ENCODE results near the gene MAPK12.

The MAPK12 gene

DNA sequence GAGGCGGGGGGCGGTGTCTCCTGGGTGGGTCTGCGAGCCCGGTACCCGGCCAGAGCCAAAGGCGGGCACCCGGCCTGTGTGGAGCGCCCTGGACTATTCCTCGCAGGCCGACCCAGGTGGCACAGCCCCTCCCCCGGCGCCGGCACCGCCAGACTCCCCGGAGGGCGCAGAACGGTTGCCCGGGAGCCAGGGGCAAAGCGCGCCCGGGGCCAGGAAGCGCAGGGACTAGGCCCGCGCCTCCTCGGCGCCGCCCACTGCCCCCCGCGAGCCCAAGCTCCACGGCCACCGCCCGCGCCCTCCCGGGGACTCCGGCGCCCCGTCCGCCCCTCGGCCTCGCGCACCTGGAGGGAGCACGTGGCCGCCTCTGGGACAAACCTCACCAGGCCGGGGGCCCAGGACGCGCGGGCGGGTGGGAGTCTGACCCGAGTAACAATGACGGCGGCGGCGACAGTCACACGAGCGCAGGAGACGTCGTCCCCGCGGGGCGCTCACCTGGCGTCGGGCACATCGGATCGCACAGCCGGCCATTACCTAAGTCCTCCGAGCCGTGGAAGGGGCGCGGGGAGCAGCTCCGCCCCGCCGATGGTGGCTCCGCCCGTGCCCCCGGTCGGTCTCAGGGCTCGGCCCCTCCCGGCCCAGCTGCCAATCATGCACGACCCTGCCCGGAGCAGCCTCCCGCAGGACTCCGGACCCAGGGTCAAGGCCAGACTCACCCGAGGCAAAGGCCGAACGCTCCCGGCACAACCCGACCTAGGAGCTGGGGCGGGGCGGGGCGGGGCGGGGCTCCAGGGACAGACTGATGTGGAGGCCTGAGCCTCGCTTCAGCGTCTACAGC lies 38.5 kb upstream of the MAPK12 start:
- TF ChIP-seq, protein P1, sequence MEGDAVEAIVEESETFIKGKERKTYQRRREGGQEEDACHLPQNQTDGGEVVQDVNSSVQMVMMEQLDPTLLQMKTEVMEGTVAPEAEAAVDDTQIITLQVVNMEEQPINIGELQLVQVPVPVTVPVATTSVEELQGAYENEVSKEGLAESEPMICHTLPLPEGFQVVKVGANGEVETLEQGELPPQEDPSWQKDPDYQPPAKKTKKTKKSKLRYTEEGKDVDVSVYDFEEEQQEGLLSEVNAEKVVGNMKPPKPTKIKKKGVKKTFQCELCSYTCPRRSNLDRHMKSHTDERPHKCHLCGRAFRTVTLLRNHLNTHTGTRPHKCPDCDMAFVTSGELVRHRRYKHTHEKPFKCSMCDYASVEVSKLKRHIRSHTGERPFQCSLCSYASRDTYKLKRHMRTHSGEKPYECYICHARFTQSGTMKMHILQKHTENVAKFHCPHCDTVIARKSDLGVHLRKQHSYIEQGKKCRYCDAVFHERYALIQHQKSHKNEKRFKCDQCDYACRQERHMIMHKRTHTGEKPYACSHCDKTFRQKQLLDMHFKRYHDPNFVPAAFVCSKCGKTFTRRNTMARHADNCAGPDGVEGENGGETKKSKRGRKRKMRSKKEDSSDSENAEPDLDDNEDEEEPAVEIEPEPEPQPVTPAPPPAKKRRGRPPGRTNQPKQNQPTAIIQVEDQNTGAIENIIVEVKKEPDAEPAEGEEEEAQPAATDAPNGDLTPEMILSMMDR (IDR thresholded peaks at IDR 0.05; ENCODE audit: extremely low read depth, insufficient read depth, missing control alignments) = no peak
- in situ Hi-C loops (cut with MboI; ENCODE audit: low pct_unique_long_range_greater_than_20kb, low sequenced_read_pairs, unreplicated experiment) = no loop called here
- DNase-seq (ENCODE audit: low spot score) = no peak

DNA sequence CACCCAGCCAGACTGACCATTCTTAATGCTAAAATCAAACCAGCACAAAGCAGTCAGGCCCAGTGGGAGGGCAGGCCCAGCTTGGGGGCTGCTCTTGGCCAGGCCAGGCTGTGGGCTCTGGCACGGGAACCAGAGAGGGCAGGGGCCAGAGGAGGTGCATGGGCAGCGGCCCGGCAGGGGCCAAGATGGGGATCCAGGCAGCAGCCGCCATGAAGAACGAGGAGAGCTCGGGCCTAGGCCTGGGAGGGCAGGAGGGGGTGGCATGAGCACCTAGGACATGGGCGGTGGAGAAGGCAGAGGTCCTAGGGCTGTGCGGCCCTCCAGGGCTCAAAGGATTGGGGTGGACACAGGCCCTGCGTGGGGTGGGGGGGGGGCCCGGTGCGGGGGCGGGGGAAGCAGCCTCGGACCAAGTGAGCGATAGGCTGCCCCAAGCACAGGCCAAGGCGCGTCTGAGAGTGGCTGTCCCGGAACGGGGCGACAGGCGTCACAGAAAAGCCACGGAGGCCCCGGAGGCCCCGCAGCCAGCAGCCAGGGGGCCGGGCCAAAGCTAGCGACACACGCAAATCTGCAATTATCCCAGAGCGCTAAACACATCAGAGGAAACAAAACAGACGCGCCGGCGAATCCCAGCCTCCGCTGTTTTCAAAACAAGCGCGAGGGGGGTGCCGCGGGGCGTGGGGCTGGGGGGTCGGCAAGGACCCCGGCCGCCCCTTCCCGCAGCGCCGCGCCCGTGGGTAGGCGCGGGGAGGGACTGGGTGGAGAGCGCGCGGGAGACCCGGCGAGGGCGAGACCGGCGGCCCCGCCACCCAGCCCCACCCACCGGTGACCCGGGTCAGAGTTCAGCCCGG lies 37.7 kb upstream of the MAPK12 start:
- in situ Hi-C loops (cut with MboI; ENCODE audit: low pct_unique_long_range_greater_than_20kb, low sequenced_read_pairs, unreplicated experiment) = no loop called here
- TF ChIP-seq, protein P1 (IDR thresholded peaks at IDR 0.05; ENCODE audit: extremely low read depth, insufficient read depth, missing control alignments) = no peak
- DNase-seq (ENCODE audit: low spot score) = no peak

GRCh38 chr22:50298266-50298637 lies 36.8 kb upstream of the MAPK12 start:
- no peak for DNase-seq (ENCODE audit: low spot score)
- in situ Hi-C loops (cut with MboI; ENCODE audit: low pct_unique_long_range_greater_than_20kb, low sequenced_read_pairs, unreplicated experiment) = no loop called here
- TF ChIP-seq, protein P1 (IDR thresholded peaks at IDR 0.05; ENCODE audit: extremely low read depth, insufficient read depth, missing control alignments) = no peak

GRCh38 chr22:50297510-50298265 lies 36.2 kb upstream of the MAPK12 start:
- no peak for DNase-seq (ENCODE audit: low spot score)
- in situ Hi-C loops (cut with MboI; ENCODE audit: low pct_unique_long_range_greater_than_20kb, low sequenced_read_pairs, unreplicated experiment) = no loop called here
- TF ChIP-seq, protein P1 (IDR thresholded peaks at IDR 0.05; ENCODE audit: extremely low read depth, insufficient read depth, missing control alignments) = no peak

GRCh38 chr22:50296658-50297490 lies 35.4 kb upstream of the MAPK12 start:
- TF ChIP-seq, protein P1 (IDR thresholded peaks at IDR 0.05; ENCODE audit: extremely low read depth, insufficient read depth, missing control alignments) = no peak
- in situ Hi-C loops (cut with MboI; ENCODE audit: low pct_unique_long_range_greater_than_20kb, low sequenced_read_pairs, unreplicated experiment) = no loop called here
- no peak for DNase-seq (ENCODE audit: low spot score)

Data from GM13977 (cell line).